Nephron (organoid): ENCODE results near the gene RHEB.

Experiments
- H3K27ac Mint-ChIP-seq, 3 experiments: 2 replicates each; pipeline ENCODE4 v1.8.0; 2020; ENCODE audit warnings: mixed read lengths in 3 of 3, mild to moderate bottlenecking in 2 of 3, moderate library complexity in 1 of 3
- H3K27me3 Mint-ChIP-seq: 2 replicates; pipeline ENCODE4 v1.8.0; 2021; ENCODE audit warnings: low read depth, mild to moderate bottlenecking, moderate library complexity, mixed read lengths
- H3K36me3 Mint-ChIP-seq: 2 replicates; pipeline ENCODE4 v1.8.0; 2020; ENCODE audit warnings: low read depth, mixed read lengths
- H3K4me1 Mint-ChIP-seq: 2 replicates; pipeline ENCODE4 v1.8.0; 2020; ENCODE audit warnings: mixed read lengths
- H3K4me3 Mint-ChIP-seq, 3 experiments: 2 replicates each; pipeline ENCODE4 v1.8.0; 2020; ENCODE audit warnings: mild to moderate bottlenecking in 3 of 3, mixed read lengths in 3 of 3, moderate library complexity in 2 of 3
- H3K9me3 Mint-ChIP-seq: 2 replicates; pipeline ENCODE4 v1.8.0; 2020; ENCODE audit warnings: mixed read lengths
- TF ChIP-seq, protein P1 (sequence below), 3 experiments: fragments of 200-600 bp; sonication (generic); IDR thresholded peaks; one replicate each; pipeline ENCODE4 v1.5.0; 2021; ENCODE audit warnings: antibody characterized with exemption in 3 of 3; ENCODE audit not compliant: unreplicated experiment in 3 of 3

The RHEB gene

DNA sequence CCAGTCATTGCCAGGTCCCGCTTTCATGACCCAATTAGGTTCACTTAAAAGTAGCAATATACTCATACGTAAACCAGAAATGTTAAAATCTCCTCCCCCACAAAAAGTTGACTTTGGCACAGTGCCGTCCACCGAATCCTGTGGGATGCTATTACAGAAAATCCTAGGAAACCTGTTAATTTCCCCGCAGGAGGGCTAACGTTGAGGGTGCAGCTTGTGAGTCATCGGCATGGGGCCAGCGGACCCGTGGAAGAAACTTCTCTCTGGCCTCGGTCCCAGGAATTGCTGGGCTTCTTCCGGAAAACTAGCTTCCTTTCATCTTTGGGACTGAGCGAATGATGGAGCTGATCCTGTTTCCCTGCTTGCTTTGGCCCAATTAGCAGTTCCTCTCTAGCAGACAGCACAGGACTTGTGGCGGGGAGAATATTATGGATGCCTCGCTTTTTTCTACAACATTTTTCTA lies 93.2 kb downstream of the RHEB start:
- H3K36me3 Mint-ChIP-seq: peaks cover 10% of the 10 kb centered on the region
- TF ChIP-seq, protein P1, sequence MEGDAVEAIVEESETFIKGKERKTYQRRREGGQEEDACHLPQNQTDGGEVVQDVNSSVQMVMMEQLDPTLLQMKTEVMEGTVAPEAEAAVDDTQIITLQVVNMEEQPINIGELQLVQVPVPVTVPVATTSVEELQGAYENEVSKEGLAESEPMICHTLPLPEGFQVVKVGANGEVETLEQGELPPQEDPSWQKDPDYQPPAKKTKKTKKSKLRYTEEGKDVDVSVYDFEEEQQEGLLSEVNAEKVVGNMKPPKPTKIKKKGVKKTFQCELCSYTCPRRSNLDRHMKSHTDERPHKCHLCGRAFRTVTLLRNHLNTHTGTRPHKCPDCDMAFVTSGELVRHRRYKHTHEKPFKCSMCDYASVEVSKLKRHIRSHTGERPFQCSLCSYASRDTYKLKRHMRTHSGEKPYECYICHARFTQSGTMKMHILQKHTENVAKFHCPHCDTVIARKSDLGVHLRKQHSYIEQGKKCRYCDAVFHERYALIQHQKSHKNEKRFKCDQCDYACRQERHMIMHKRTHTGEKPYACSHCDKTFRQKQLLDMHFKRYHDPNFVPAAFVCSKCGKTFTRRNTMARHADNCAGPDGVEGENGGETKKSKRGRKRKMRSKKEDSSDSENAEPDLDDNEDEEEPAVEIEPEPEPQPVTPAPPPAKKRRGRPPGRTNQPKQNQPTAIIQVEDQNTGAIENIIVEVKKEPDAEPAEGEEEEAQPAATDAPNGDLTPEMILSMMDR (IDR thresholded peaks at IDR 0.05; ENCODE audit: unreplicated experiment in 3 of 3): no peak
- H3K27me3 Mint-ChIP-seq: peaks cover 4% of the 10 kb centered on the region
- H3K4me3 Mint-ChIP-seq: peak overlapping the region in 2 of 3 experiments; percentile 3 to 55
- H3K9me3 Mint-ChIP-seq: peaks cover 16% of the 10 kb centered on the region
- H3K4me1 Mint-ChIP-seq: peaks cover 38% of the 10 kb centered on the region
- peak overlapping the region; percentile 90 to 97 (median 95) for H3K27ac Mint-ChIP-seq

DNA sequence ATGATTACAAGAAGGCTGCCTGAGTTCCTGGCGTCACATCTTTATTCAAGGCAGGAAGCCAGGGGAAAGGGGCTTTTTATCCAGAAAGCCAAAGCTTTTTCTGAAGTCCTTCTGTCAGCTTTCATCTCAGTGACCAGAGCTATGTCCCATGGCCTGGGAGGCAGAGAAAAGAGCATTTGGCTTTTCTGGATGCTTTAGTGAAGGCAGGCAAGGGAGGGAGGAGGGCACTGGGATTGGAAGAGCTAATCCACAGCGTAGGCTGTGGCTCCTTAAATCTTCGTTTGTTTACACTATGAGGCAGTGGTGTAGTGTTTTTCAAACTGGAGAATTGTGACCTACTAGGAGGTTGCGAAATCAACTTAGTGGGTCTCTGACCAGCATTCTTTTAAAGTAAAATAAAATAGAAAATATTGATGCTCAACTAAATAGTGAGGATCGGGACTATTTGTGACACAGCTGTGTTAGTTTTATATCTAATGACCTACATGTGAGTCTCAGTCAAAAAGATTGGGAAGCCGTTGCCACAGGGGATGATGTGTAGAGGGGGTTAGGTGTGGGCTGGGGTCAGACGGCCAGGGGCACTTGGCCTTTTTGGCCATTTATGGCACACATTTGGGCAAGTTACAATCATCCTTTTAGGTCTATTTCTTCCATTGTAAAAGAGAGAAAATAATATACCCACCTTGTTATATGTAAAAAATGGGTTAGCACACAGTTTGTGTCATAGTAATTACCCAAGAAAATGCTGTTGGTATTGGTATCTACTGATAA lies 93.8 kb downstream of the RHEB start:
- Mint-ChIP-seq H3K9me3 (peaks cover 19% of the 10 kb centered on the region), H3K4me3 (no peak overlapping the region), H3K27me3 (peaks cover 4% of the 10 kb centered on the region), H3K36me3 (peaks cover 10% of the 10 kb centered on the region), H3K4me1 (peaks cover 38% of the 10 kb centered on the region), H3K27ac (peak overlapping the region; percentile 90 to 97 (median 95))
- TF ChIP-seq, protein P1 (IDR thresholded peaks at IDR 0.05; ENCODE audit: unreplicated experiment in 3 of 3): no peak

DNA sequence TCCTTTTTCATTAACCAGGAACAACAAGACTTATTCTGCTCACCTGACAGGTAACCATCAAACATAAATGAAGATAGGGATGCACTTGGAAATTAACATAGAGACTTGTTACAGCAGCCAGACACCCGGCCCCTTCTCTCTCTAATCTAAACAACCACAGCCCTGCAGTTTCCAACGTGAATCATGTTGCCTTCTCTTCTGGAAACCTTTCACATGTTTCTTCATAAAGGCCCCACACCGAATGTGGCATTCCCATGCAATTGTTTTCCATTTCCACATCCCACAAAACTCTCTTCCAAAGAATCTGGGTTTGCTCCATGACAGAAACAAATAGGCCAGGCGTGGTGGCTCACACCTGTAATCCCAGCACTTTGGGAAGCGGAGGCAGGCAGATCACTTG lies 94.9 kb downstream of the RHEB start:
- H3K4me3 Mint-ChIP-seq: no peak overlapping the region
- peaks cover 4% of the 10 kb centered on the region for H3K27me3 Mint-ChIP-seq
- peaks cover 34% of the 10 kb centered on the region for H3K4me1 Mint-ChIP-seq
- H3K9me3 Mint-ChIP-seq: peaks cover 26% of the 10 kb centered on the region
- TF ChIP-seq, protein P1 (IDR thresholded peaks at IDR 0.05; ENCODE audit: unreplicated experiment in 3 of 3): no peak
- H3K27ac Mint-ChIP-seq: peak overlapping the region in 1 of 3 experiments; percentile 55
- H3K36me3 Mint-ChIP-seq: peaks cover 14% of the 10 kb centered on the region

DNA sequence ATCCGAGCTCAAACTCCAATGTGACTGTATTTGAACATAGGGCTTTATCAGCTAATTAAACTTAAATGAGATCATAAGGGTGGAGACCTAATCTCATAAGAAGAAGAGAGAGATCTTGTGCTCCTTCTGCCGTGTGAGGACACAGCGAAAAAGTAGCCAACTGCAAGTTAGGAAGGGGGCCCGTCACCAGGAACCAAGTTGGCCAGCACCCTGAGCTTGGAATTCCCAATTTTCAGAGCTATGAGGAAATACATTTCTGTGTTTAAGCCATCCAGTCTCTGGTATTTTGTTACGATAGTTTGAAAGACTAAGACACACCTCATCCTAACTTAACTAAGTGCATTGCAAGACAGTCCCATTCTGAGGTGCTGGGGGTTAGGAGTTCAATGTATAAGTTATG lies 95.8 kb downstream of the RHEB start:
- TF ChIP-seq, protein P1 (IDR thresholded peaks at IDR 0.05; ENCODE audit: unreplicated experiment in 3 of 3): no peak
- Mint-ChIP-seq H3K4me3 (no peak overlapping the region), H3K27me3 (peaks cover 4% of the 10 kb centered on the region), H3K27ac (peak overlapping the region in 1 of 3 experiments; percentile 55), H3K4me1 (peaks cover 25% of the 10 kb centered on the region), H3K9me3 (peaks cover 26% of the 10 kb centered on the region), H3K36me3 (peaks cover 14% of the 10 kb centered on the region)

DNA sequence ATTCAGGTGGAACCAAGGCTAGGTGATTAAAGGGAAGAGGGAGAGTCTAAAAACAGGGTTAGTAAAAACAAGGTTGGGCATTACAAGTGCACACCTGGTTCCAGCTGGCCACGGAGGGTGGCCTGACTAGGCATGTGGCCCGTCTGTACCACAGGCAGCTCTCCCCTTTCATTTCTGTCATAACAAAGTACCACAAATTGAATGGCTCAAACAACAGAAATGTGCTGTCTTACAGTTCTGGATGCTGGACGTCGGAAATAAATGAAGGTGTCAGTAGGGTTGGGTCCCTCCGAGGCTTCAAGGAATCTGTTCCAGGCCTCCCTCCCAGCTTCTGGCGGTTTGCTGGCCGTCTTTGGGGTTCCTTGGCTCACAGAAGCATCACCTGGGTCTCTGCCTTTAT lies 96.5 kb downstream of the RHEB start:
- Mint-ChIP-seq H3K27me3 (peaks cover 4% of the 10 kb centered on the region), H3K4me1 (peaks cover 18% of the 10 kb centered on the region), H3K4me3 (no peak overlapping the region), H3K27ac (peak overlapping the region in 1 of 3 experiments; percentile 32), H3K9me3 (peaks cover 28% of the 10 kb centered on the region), H3K36me3 (peaks cover 16% of the 10 kb centered on the region)
- TF ChIP-seq, protein P1 (IDR thresholded peaks at IDR 0.05; ENCODE audit: unreplicated experiment in 3 of 3): no peak

DNA sequence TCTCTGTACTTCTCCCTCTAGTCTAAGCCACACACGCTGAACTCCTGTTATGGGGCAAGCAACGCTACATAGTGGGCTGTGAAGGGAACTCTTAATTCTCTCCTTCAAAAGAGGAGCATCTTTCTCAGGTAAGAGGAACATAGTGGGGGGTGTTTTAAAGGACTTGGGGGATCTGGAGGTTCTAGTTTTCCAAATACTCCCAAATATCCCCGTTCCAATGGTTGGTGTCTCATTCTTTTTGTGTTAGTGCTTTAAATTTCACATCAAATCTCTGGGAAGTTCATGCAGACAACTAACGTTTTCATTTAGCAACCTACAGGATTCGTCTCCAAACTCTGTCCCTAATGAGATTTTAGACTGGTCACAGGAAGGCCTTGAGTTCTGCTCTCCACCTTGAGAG lies 97.5 kb downstream of the RHEB start:
- Mint-ChIP-seq H3K27ac (no peak overlapping the region), H3K4me1 (peaks cover 13% of the 10 kb centered on the region), H3K9me3 (peaks cover 33% of the 10 kb centered on the region), H3K36me3 (peaks cover 22% of the 10 kb centered on the region), H3K27me3 (peaks cover 9% of the 10 kb centered on the region), H3K4me3 (no peak overlapping the region)
- TF ChIP-seq, protein P1 (IDR thresholded peaks at IDR 0.05; ENCODE audit: unreplicated experiment in 3 of 3): no peak
